GM19397 (cell line): Measurements from ENCODE around the gene LLPH.
"Not testable (repeated sequence)": the region's sequence is repeated elsewhere in the genome, so short reads cannot be mapped to it uniquely, and the experiment has no call there.

Experiments used
- ATAC-seq: cut with Tn5 transposase; IDR thresholded peaks from one replicate; pipeline ENCODE4 v1.9.1; 2021; ENCODE audit warnings: mild to moderate bottlenecking, moderate library complexity; ENCODE audit not compliant: unreplicated experiment

LLPH gene

GRCh38 chr12:66130267-66131066 lies at the start of gene LLPH:
LLPH (minus strand) TSS chr12:66130750; CDS start chr12:66129106, 1,644 bp downstream.
- ATAC-seq, result peak; percentile 99

DNA sequence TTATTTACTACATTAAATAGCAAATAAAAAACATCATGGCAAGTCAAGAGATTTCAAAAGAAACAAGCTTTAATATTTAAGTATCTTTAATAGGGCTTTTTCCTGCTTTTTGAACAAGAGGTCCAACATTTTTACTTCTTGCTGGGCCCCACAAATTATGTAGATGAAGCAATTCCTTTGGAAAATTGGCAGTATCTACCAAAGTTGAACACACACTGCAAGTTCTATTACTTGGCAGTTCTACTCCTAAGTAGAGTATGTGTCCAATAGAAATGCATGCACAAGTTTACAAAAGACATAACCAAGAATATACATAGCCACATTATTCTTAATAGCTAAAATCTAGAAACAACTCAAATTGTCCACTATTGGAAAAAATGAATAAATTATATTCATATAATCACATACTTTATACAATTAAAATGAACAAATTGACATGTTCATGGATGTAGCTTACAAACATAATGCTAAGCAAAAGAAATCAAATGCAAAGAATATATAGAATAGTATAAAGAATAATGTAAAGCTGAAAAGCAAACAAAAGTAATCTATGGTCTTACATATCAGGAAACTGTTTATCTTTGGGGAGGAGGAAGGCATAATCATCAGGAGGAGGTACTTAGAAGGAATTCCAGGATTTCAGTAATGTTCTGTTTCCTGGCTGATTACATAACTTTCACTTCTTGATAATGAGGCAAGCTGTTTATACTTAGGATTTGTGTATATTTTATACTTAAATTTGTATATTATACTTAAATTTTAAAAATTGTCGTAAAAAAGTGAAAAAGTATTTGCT lies 45.8 kb upstream of the LLPH start:
- ATAC-seq, result no peak

DNA sequence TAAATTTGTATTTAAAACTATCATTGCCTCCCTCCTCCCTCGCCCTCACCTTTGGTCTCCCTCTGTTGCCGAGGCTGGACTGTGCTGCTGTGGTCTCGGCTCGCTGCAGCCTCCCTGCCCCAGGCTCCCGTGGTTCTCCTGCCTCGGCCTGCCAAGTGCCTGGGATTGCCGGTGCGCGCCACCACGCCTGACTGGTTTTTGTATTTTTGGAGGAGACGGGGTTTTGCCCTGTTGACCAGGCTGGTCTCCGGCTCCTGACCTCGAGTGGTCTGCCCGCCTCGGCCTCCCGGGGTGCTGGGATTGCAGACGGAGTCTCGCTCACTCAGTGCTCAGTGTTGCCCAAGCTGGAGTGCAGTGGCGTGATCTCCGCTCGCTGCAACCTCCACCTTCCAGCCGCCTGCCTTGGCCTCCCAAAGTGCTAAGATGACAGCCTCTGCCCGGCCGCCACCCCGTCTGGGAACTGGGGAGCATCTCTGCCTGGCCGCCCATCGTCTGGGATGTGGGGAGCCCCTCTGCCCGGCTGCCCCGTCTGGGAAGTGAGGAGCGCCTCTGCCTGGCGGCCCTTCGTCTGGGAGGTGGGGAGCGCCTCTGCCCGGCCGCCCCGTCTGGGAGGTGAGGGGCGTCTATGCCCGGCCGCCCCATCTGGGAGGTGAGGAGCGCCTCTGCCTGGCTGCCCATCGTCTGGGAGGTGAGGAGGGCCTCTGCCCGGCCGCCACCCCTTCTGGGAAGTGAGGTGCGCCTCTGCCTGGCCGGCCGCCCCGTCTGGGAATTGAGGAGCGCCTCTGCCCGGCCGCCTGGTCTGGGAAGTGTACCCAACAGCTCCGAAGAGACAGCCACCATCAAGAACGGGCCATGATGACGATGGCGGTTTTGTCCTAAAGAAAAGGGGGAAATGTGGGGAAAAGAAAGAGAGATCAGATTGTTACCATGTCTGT lies 44.1 kb upstream of the LLPH start:
- ATAC-seq, result not testable (repeated sequence)

GRCh38 chr12:66170606-66171005 lies 40.1 kb upstream of the LLPH start:
- no peak for ATAC-seq

GRCh38 chr12:66169221-66170170 lies 38.9 kb upstream of the LLPH start, which contains the start of gene TMBIM4:
TMBIM4 (minus strand) TSS chr12:66169996; CDS start chr12:66169951, 45 bp downstream.
- ATAC-seq, result peak; percentile 87

DNA sequence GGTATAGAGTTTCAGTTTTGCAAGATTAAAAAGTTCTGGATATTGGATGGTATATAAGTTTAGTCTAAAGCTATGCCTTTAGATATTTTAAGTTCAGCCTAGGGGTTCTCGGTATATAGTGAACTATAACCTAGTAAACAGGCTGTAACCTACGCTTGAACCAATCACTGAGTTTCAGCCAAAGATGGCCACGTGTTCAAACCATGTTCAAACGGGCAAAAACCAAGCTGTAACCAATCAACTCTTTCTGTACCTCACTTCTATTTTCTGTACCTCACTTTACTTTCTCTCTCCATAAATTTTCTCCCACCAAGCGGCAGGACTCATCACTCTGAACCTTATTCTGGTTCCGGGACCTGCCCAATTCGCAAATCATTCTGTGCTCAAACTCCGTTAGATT lies 37.9 kb upstream of the LLPH start:
- no peak for ATAC-seq

GRCh38 chr12:66166561-66166960 lies 36.0 kb upstream of the LLPH start:
- ATAC-seq, result no peak

DNA sequence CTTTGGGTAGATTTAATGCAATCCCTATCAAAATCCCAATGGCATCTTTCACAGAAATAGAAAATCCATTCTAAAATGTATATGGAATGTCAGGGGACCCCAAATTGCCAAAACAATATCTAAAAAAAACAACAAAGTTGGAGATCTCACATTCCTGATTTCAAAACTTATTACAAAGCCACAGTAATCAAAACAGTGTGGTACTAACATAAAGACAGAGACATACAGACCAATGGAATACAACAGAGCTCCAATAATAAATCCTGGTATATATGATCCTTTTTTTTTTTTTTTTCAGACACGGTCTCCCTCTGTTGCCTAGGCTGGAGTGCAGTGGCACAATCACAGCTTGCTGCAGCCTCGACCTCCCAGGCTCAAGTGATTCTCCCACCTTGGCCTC lies 34.6 kb upstream of the LLPH start:
- no peak for ATAC-seq

GRCh38 chr12:66164349-66164821 lies 33.8 kb upstream of the LLPH start:
- ATAC-seq, result no peak

GRCh38 chr12:66163289-66163688 lies 32.7 kb upstream of the LLPH start:
- ATAC-seq, result no peak

DNA sequence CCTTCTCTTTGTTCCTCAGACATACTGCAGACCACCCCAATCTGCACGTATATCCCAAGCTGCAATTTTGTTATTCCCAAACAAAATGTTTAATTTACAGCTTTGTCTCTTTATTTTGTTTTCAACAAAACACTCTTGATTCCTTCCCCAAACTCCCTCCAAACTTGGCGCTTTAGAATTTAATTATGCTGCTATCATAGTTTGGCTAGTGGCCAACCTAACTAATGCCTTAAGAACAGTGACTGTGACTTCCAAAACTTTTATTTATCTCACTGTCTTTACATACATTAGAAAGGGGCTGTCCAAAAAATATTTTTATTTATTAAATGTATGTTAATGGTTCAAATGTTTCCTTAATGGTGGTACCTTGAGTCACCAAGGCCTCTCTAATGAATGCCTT lies 32.2 kb upstream of the LLPH start:
- no peak for ATAC-seq

DNA sequence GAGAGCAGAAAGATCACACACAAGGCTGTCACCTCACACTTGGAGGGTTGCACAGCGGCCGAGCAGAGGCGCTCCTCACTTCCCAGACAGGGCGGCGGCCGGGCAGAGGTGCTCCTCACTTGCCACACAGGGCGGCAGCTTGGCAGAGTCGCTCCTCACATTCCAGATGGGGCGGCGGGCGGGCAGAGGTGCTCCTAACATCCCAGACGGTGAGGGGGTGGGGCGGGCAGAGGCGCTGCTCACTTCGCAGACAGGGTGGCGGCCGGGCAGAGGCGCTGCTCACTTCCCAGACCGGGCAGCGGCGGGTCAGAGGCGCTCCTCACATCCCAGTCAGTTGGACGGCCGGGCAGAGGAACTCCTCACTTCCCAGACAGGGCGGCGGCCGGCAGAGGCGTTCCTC lies 30.2 kb upstream of the LLPH start:
- no peak for ATAC-seq

DNA sequence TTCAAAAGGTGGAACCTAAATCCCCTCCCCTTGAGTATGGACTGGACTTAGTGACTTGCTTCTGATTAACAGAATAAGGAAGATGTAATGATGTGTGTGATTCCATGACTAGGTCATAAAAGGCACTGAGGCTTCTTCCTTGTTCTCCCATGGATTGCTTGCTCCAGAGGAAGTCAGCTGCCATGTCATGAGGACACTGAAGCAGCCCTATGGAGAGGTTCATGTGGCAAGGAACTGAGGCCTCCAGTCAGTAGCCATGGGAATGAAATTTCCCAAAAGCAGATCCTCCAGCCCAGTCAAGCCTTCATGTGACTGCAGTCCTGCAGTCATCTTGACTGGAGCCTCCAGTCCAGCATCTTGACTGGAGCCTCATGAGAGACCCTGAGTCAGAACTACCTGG lies 28.6 kb upstream of the LLPH start:
- ATAC-seq, result no peak

- no peak for ATAC-seq
These were observed 26.1 kb upstream of the LLPH start for GRCh38 chr12:66156654-66157053.

GRCh38 chr12:66154776-66155175 lies 24.2 kb upstream of the LLPH start:
- no peak for ATAC-seq

DNA sequence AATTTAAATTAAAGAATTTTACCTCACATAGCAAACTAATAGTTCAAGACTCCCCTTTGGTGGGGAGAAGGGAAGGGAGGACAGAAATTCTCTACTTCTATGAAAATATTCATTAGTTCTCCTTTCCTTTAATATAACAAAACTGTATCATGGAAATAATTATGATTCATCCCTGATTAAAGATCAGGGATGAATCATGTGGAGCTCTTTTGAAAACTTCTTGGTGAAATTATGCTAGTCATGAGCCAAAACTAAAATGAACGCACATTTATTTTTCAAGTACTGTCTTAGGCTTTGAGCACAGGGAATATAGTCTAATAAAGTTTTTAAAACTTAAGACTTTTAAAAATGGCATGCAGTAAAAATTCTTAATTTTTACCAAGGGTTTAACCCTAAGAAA lies 22.2 kb upstream of the LLPH start:
- ATAC-seq, result no peak

GRCh38 chr12:66149702-66150398 lies 19.3 kb upstream of the LLPH start:
- no peak for ATAC-seq

GRCh38 chr12:66144791-66145754 lies 14.5 kb upstream of the LLPH start:
- ATAC-seq, result no peak
